Gastrocnemius medialis (tissue), 4 donors: Measurements from ENCODE around the gene G6PC3.
A peak's percentile ranks its signal among the peaks of the same experiment; 100 is the strongest.

Experiments used
- CTCF ChIP-seq, 5 experiments: fragments of 450-650 bp in 3 of 5; fragments of 200-600 bp in 2 of 5; sonication (generic) in 2 of 5; IDR thresholded peaks in 4 of 5; conservative IDR thresholded peaks in 1 of 5; 1 replicate in 4 of 5; 2 replicates in 1 of 5; pipeline ENCODE4 v1.5.1; 2016 to 2019; ENCODE audit warnings: antibody characterized with exemption in 5 of 5, mild to moderate bottlenecking in 3 of 5, moderate library complexity in 3 of 5
- POLR2A ChIP-seq, 2 donors: fragments of 450-650 bp; IDR thresholded peaks; one replicate each; pipeline ENCODE4 v1.6.1; 2017; ENCODE audit warnings: antibody characterized with exemption in 2 of 2, mild to moderate bottlenecking in 2 of 2, moderate library complexity in 2 of 2

GRCh38 chr17:44083250-44083849 is 12.8 kb downstream of the G6PC3 start:
- TF ChIP-seq POLR2A (IDR thresholded peaks at IDR 0.05) (no peak), CTCF (IDR thresholded peaks at IDR 0.05 in 4 of 5, conservative IDR thresholded peaks at IDR 0.05 in 1 of 5) (peak in 4 of 5 experiments; percentile 37 to 44 (median 42))
